Coronary artery (tissue), 2 donors: ENCODE data around the gene TMEM121.
A peak's percentile ranks its signal among the peaks of the same experiment; 100 is the strongest.

Experiments used
- DNase-seq: peaks from one replicate; pipeline ENCODE4 v3.0.0-alpha.2; 2017; ENCODE audit warnings: low spot score
- H3K27ac ChIP-seq, 2 donors: fragments of 200-600 bp; sonication (generic); one replicate each; pipeline ENCODE4 v1.5.1; 2016 to 2019
- H3K4me3 ChIP-seq: fragments of 200-600 bp; sonication (generic); 2 replicates; pipeline ENCODE4 v1.5.1; 2016; ENCODE audit warnings: mild to moderate bottlenecking, moderate library complexity
- CTCF ChIP-seq: fragments of 200-600 bp; sonication (generic); IDR thresholded peaks from one replicate; pipeline ENCODE4 v1.5.1; 2019; ENCODE audit warnings: antibody characterized with exemption

TMEM121 gene

GRCh38 chr14:105526776-105527380, 495 bp downstream of the TMEM121 start:
- DNase-seq, result peak; percentile 71
- peak overlapping the region in 1 of 2 donors; percentile 69 for H3K27ac ChIP-seq
- no peak for TF ChIP-seq CTCF
- H3K4me3 ChIP-seq, result peak overlapping the region; percentile 96

GRCh38 chr14:105527381-105527825, 1.0 kb downstream of the TMEM121 start:
- no peak for TF ChIP-seq CTCF

GRCh38 chr14:105527826-105528585, 1.6 kb downstream of the TMEM121 start:
- TF ChIP-seq CTCF, result peak; percentile 86
- Histone ChIP-seq H3K27ac (peak overlapping the region in 1 of 2 donors; percentile 68), H3K4me3 (peak overlapping the region; percentile 96)
- DNase-seq, result no peak

More at GRCh38 chr14:105527381-105527825, 1.0 kb downstream of the TMEM121 start:
- peak overlapping the region; percentile 96 for H3K4me3 ChIP-seq
- peak overlapping the region in 1 of 2 donors; percentile 34 for H3K27ac ChIP-seq
- peak; percentile 70 for DNase-seq

GRCh38 chr14:105528586-105529318, 2.4 kb downstream of the TMEM121 start:
- Histone ChIP-seq H3K4me3 (peak overlapping the region; percentile 96), H3K27ac (no peak overlapping the region)
- peak; percentile 9 for TF ChIP-seq CTCF
- no peak for DNase-seq

- DNase-seq, result no peak
- no peak overlapping the region for H3K27ac ChIP-seq
- TF ChIP-seq CTCF, result no peak
- H3K4me3 ChIP-seq, result peak overlapping the region; percentile 96
These were observed 2.9 kb downstream of the TMEM121 start for GRCh38 chr14:105529319-105529568.

GRCh38 chr14:105529569-105530284, 3.3 kb downstream of the TMEM121 start:
- no peak for TF ChIP-seq CTCF
- DNase-seq, result no peak
- H3K4me3 ChIP-seq, result peak overlapping the region; percentile 96
- no peak overlapping the region for H3K27ac ChIP-seq
